Glutamatergic neuron (in vitro differentiated cells): Measurements from ENCODE around the gene GPR160. TPM values are rescaled to one million over a fixed set of nuclear protein-coding genes. Genes with fewer than 3 reads are reported as not detected.

ENCODE experiments used
- DNase-seq: peaks from one replicate; pipeline ENCODE4 v3.0.0; 2022
- H3K27ac Mint-ChIP-seq: one replicate; pipeline ENCODE4 v1.8.0; 2020; ENCODE audit warnings: mild to moderate bottlenecking, mixed read lengths, inconsistent platforms; ENCODE audit not compliant: unreplicated experiment
- H3K27me3 Mint-ChIP-seq: one replicate; pipeline ENCODE4 v1.8.0; 2020; ENCODE audit warnings: mild to moderate bottlenecking, moderate library complexity, mixed read lengths, inconsistent platforms; ENCODE audit not compliant: unreplicated experiment
- H3K36me3 Mint-ChIP-seq: one replicate; pipeline ENCODE4 v1.8.0; 2020; ENCODE audit warnings: mild to moderate bottlenecking, mixed read lengths, inconsistent platforms; ENCODE audit not compliant: unreplicated experiment
- H3K4me1 Mint-ChIP-seq: one replicate; pipeline ENCODE4 v1.8.0; 2020; ENCODE audit warnings: mild to moderate bottlenecking, low read depth, mixed read lengths, inconsistent platforms; ENCODE audit not compliant: unreplicated experiment
- H3K4me3 Mint-ChIP-seq: one replicate; pipeline ENCODE4 v1.8.0; 2020; ENCODE audit warnings: mild to moderate bottlenecking, mixed read lengths, inconsistent platforms; ENCODE audit not compliant: unreplicated experiment
- H3K9me3 Mint-ChIP-seq: one replicate; pipeline ENCODE4 v1.8.0; 2020; ENCODE audit warnings: mild to moderate bottlenecking, moderate library complexity, mixed read lengths, inconsistent platforms; ENCODE audit not compliant: unreplicated experiment
- total RNA-seq: library from RNA; stranded (reverse); fragmentation: NEBNext Ultra II Directional; extraction: Animal tissue kit (Norgen Biotek cat#: 25700); gene quantifications from one replicate; pipeline ENCODE4 v1.2.1, GENCODE V29; 2021; ENCODE audit not compliant: unreplicated experiment
- TF ChIP-seq, protein P1 (sequence below): fragments of 200-600 bp; sonication (generic); IDR thresholded peaks from one replicate; pipeline ENCODE4 v1.5.0; 2021; ENCODE audit not compliant: partially characterized antibody, unreplicated experiment

The GPR160 gene
- total RNA-seq, 1 donor from 2014 or later, result not detected

DNA sequence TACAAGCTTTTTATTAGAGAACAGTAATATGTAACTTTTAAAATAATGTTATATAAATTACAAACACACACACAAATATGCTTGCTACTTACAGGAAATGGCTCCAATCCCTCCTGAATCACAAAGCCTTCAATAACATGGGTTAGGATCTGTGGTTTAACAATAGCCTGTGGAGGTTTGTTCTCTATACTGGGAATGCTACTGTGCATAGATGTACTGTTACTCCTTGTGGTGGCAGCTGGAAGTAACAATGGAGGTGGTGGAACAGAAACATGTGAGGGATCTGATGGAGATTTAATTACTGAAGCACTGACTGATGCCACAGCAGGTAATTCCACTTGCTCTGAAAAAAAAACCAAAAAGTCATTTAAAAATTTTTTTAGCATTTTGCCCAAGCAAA, 79.3 kb downstream of the GPR160 start:
- Mint-ChIP-seq H3K4me3 (no peak overlapping the region), H3K36me3 (no peaks in the 10 kb centered on the region), H3K27ac (no peak overlapping the region), H3K9me3 (no peaks in the 10 kb centered on the region), H3K4me1 (no peaks in the 10 kb centered on the region), H3K27me3 (peaks cover 2% of the 10 kb centered on the region)
- no peak for DNase-seq
- TF ChIP-seq, protein P1, sequence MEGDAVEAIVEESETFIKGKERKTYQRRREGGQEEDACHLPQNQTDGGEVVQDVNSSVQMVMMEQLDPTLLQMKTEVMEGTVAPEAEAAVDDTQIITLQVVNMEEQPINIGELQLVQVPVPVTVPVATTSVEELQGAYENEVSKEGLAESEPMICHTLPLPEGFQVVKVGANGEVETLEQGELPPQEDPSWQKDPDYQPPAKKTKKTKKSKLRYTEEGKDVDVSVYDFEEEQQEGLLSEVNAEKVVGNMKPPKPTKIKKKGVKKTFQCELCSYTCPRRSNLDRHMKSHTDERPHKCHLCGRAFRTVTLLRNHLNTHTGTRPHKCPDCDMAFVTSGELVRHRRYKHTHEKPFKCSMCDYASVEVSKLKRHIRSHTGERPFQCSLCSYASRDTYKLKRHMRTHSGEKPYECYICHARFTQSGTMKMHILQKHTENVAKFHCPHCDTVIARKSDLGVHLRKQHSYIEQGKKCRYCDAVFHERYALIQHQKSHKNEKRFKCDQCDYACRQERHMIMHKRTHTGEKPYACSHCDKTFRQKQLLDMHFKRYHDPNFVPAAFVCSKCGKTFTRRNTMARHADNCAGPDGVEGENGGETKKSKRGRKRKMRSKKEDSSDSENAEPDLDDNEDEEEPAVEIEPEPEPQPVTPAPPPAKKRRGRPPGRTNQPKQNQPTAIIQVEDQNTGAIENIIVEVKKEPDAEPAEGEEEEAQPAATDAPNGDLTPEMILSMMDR, result peak; percentile 15

DNA sequence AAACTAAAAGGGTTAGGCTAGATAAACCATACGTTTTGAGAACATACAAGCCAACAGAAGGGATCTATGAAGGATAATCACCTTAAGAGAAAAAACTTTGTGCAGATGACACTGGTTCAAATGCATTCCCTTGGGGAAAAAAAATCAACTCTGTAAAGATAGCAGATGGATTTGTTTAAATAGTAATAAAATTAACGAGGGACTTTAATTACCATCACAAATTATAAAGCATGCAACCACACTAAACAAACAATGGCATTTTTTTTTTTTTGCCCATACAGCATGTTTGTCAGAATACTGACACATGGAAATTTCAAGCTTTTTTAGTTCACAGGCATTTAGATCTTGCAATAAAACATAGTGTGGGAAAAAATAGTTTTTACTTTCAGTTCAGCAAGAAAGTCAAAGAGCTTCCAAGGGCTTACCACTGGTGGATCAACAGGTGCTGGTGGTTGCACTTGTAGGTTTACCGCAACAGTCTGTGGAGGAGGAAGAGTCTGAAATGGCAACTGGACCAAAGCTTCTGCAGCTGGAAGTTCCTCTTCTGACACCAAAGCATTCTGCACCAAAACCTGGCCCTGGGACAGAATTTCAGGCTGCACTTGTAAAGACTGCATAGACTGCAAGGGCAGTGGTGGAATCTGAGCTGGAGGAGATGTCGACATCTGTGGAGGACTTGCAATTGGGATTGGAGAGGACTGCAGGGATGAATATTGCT, 90.6 kb downstream of the GPR160 start:
- no peaks in the 10 kb centered on the region for H3K4me1 Mint-ChIP-seq
- no peaks in the 10 kb centered on the region for H3K9me3 Mint-ChIP-seq
- H3K36me3 Mint-ChIP-seq, result peaks cover 5% of the 10 kb centered on the region
- H3K27ac Mint-ChIP-seq, result no peak overlapping the region
- no peaks in the 10 kb centered on the region for H3K27me3 Mint-ChIP-seq
- TF ChIP-seq, protein P1, result no peak
- DNase-seq, result no peak
- no peak overlapping the region for H3K4me3 Mint-ChIP-seq

DNA sequence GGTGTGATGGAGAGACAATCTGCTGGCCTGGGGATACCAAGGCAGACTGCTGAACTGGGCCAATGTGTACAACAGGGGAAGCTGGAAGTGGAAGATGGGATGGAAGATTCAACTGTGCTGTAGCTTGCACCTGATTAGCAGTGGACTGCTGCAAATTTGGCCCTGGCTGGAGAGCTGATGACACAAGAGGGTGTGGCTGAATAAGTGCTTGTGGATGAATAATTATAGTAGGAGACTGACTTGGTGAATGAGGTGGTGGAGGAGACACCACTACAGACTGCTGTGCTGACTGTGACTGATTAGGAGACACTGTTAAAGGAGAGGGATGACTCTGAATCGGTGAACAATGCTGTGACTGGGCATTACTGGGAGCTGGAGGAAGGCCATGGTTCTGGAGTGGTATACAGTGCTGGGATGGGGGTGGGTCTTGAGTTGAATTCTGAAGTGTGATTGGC, 91.2 kb downstream of the GPR160 start:
- Mint-ChIP-seq H3K27ac (no peak overlapping the region), H3K4me1 (no peaks in the 10 kb centered on the region), H3K4me3 (no peak overlapping the region), H3K9me3 (no peaks in the 10 kb centered on the region), H3K36me3 (peaks cover 5% of the 10 kb centered on the region), H3K27me3 (no peaks in the 10 kb centered on the region)
- TF ChIP-seq, protein P1, result no peak
- DNase-seq, result no peak

DNA sequence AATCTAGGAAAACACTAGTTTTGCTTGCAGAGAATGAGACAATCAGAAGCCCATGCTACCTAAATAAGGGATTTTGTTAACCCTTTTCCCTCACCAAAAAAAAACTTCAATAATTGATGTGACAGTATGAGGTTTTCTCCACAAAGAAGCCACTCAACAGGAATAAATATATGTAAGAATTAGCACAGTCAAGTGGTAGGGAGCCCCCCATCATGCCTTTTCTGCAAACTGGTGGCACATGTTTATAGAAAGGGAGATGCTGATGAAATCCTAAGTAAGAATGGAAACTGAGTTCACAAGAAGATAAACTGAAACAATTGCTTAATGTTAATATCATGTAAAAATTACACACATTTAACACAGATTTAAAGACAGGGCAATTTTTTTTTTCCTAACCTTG, 92.7 kb downstream of the GPR160 start:
- Mint-ChIP-seq H3K4me1 (no peaks in the 10 kb centered on the region), H3K36me3 (peaks cover 5% of the 10 kb centered on the region), H3K27ac (no peak overlapping the region), H3K4me3 (no peak overlapping the region), H3K9me3 (peaks cover 2% of the 10 kb centered on the region), H3K27me3 (no peaks in the 10 kb centered on the region)
- TF ChIP-seq, protein P1, result no peak
- no peak for DNase-seq

DNA sequence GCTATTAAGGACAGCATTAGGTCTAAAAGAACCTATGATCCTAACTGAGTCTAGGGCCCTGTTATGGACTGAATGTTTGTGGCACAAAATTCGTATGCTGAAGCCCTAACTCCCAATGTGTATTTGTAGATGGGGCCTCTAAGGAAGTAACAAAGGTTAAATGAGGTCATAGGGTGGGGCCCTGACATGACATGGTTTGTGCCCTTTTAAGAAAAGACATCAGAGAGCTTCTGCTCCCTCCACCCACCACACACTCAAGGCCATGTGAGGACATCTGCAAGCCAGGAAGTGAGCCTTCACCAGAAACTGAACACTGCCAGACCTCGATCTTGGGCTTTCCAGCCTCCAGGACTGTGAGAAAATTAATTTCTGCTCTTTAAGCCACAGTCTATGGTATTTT, 94.5 kb downstream of the GPR160 start:
- no peak for DNase-seq
- Mint-ChIP-seq H3K9me3 (peaks cover 2% of the 10 kb centered on the region), H3K36me3 (peaks cover 5% of the 10 kb centered on the region), H3K4me1 (no peaks in the 10 kb centered on the region), H3K27me3 (no peaks in the 10 kb centered on the region), H3K27ac (no peak overlapping the region), H3K4me3 (no peak overlapping the region)
- TF ChIP-seq, protein P1, result no peak

Other genes with a start within 250 kb of the GPR160 start
- gene LRRIQ4, start 225.1 kb upstream of the GPR160 start, total RNA-seq, result 0.29 TPM
- gene LRRC34, start 225.1 kb upstream of the GPR160 start, total RNA-seq, result 3.6 TPM
- gene LRRC31, start 168.1 kb upstream of the GPR160 start, total RNA-seq, result not detected
- gene SAMD7, start 126.4 kb upstream of the GPR160 start, total RNA-seq, result not detected
- gene SEC62, start 71.2 kb upstream of the GPR160 start, total RNA-seq, result 75.5 TPM
- gene PHC3, start 143.7 kb downstream of the GPR160 start, total RNA-seq, result 31.9 TPM
- gene PRKCI, start 184.4 kb downstream of the GPR160 start, total RNA-seq, result 175 TPM